RPMI7951 (cell line): Measurements from ENCODE around the gene NRXN3. TPM values are rescaled to one million over a fixed set of nuclear protein-coding genes. Genes with fewer than 3 reads are reported as not detected.
"Not testable (repeated sequence)": the region's sequence is repeated elsewhere in the genome, so short reads cannot be mapped to it uniquely, and the experiment has no call there.

Experiments used
- DNase-seq: peaks from one replicate; pipeline ENCODE4 v3.0.0-alpha.2; 2012; ENCODE audit warnings: low read depth
- total RNA-seq: library from RNA; depleted of rRNA; stranded (reverse); fragments of >200 nt; shearing (Covaris generic); gene quantifications from 2 replicates; pipeline ENCODE4 v1.2.3, GENCODE V29; 2014

The NRXN3 gene
- total RNA-seq, 1 experiment from 2014 or later, result 0.24 TPM

GRCh38 chr14:78403278-78403815, 233.2 kb downstream of the NRXN3 start:
- DNase-seq, result no peak

DNA sequence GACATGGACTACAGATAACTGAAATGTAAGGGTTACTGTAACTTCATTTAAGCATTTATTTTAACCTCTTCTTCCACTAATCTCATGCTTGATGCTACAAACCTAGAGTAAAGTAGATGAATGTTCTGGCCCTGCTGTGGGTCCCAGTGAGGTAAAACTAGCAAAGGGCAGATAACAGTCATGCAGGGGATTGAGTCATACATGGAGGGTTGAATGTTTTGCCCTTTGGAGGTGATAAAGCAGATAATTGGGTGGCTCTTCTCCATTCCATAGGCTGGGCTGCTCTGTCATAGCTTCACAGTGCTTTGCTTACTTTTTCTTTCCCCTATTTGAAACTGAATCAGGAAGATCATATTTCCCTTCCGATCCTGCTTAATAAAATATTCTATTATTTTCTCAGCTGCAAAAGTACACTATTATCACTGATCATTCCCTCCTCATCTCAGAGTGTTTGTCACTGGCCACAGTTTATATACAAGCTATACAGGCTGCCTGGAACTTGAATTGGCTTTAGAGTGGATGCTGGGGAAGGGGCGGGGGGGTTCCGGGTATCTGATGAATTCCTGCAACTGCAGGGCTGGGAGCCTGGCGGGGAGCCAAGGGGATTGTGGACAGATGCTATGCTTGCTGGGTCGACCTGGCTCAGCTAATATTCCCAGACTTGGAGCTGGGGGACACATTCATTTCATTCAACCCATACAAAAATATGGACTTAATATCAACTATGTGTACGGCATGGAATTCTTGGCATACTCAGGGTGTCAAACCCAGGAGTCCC, 235.1 kb downstream of the NRXN3 start:
- no peak for DNase-seq

GRCh38 chr14:78412475-78412874, 242.3 kb downstream of the NRXN3 start:
- no peak for DNase-seq

DNA sequence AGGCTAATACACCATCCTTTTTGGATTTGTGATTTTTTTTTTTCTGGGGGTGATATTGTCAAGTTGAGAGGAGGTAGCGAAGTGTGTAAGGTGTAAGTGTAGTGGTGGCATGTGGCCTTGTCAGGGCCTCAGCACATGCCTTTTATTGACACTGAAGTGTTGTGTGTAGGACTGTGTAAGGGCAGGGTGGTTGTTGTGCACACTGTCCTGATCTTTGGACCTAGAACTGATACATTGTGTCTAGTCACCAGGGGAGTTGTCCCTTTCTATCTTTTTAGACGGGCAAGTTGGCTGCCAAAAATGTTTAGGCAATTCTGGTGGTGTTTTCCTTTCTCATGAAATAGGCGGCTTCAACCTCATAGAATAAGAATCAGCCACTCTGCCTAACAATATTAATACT, 244.0 kb downstream of the NRXN3 start:
- no peak for DNase-seq

DNA sequence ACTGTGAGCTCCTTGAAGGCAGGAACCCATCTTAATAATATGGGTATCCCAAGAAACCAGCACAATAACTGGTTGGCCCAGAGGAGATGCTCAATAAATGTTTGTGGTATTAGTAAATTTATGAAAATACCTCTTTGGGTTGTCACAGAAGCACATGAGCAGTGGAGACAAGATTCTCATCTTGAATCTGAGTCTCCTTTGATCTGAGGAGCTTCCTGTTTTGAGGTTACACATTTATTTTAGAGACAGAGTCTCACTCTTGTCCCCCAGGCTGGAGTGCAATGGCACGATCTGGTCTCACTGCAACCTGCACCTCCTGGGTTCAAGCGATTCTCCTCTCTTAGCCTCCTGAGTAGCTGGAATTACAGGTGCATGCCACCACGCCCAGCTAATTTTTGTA, 247.4 kb downstream of the NRXN3 start:
- no peak for DNase-seq

GRCh38 chr14:78424311-78424710, 254.1 kb downstream of the NRXN3 start:
- no peak for DNase-seq

DNA sequence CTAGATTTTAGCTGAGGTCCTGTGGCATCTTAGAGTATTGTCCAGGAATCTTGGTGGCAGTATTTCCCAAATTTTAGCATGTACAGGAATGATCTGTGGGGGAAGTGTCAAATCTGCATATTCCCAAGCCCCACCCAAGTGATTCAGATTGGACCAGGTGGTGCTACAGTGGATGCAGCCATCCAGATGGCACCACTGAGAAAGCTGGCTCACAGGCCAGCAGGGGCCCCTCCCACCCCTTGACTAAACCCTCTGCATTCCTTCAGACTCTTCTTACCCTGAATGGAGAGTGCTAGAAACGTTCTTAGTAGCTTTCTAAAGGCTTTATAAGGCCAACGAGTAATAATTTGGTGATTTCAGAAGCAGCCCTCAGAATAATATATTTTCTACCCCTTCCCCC, 255.2 kb downstream of the NRXN3 start:
- no peak for DNase-seq

GRCh38 chr14:78425782-78426181, 255.6 kb downstream of the NRXN3 start:
- no peak for DNase-seq

GRCh38 chr14:78432046-78432445, 261.9 kb downstream of the NRXN3 start:
- DNase-seq, result no peak

DNA sequence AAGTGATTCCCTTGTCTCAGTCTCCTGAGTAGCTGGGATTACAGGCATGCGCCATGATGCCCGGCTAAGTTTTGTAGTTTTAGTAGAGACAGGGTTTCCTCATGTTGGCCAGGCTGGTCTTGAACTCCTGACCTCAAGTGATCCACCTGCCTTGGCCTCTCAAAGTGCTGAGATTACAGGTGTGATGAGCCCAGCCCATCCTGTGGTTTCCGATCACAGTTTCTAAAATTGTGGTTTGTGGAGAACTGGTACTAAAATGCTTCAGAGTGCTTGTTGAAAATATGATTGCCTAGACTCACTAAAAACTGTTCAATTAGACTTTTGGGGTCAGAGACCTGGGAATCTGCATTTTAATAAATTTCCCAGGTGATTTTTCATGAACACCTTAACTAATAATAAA, 267.3 kb downstream of the NRXN3 start:
- DNase-seq, result not testable (repeated sequence)

- no peak for DNase-seq
Measured at GRCh38 chr14:78440356-78440894, 270.3 kb downstream of the NRXN3 start.

GRCh38 chr14:78443834-78444233, 273.7 kb downstream of the NRXN3 start:
- no peak for DNase-seq

GRCh38 chr14:78445275-78445674, 275.1 kb downstream of the NRXN3 start:
- DNase-seq, result no peak

GRCh38 chr14:78446807-78447206, 276.6 kb downstream of the NRXN3 start:
- DNase-seq, result no peak

GRCh38 chr14:78448164-78449094, 278.3 kb downstream of the NRXN3 start:
- DNase-seq, result no peak

DNA sequence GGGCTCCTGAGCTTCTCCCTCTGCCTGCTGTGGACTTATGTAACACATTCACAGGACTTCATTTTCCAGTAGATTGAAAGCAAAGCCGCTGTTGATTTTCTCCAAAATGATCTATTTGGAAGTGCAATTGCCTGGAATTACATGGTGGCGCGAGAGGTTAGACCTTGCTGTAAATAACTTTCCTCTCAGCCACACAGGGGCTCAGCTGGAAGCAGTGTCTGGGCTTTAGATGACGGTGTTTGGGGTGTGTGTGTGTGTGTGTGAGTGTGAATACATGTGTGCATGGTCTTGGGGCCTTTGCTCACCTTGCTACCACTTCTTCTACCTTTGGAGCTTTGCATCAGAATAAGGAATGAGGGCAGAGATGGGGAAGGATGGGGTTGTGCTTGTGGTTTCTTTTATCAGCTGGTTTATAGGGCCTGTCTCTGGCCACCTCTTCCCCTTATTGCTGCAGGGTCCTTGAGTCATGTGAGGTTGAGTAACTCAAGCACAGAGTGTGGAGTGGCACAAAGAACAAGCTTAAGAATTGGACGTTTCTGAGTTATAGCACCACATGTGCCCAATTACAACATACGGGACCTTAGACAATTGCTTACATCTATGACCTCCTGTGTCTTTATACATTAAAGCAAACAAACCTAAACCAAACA, 280.6 kb downstream of the NRXN3 start:
- DNase-seq, result no peak

- DNase-seq, result no peak
Measured at GRCh38 chr14:78451319-78451695, 281.1 kb downstream of the NRXN3 start.

GRCh38 chr14:78455896-78456435, 285.8 kb downstream of the NRXN3 start:
- no peak for DNase-seq

DNA sequence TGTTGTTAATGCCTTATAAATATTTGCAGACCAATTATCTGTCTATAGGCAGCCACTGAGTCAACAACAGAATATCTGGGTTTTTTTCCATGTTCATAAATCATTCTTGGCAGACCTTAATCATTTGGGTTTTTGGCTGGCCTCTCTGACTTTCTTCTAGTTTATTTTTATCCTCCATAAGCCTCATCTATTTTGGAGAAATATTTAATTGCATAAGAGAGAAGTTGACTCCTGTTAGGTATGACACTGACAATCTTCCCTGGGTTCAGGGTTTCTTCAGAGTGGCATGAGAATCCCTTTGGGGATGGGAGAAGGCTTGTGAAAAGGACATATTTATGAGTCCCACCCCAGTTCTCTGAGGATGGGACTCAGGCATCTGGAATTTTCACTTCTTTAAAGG, 299.8 kb downstream of the NRXN3 start:
- DNase-seq, result no peak

- DNase-seq, result no peak
Measured at GRCh38 chr14:78479127-78479780, 309.1 kb downstream of the NRXN3 start.

DNA sequence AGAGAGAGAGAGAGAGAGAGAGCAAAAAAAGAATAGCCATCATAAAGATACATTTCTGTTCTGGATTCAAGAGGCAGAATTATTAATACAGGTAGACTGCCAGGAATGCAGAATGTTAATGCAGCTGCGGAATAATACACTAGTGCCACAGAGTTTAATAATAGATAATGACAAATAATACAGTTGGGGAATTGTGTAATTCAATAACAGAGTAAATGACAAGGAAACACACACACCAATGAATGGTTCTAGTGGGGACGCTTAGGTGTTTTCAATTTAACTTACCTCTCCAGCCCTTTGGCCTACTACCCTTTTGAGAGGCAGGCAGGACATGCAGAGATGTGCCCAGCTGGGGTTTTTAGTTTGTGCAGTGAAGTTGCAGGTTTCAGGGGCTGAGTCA, 313.9 kb downstream of the NRXN3 start:
- no peak for DNase-seq
